Measurements from ENCODE around the gene SPRN.
A peak's percentile ranks its signal among the peaks of the same experiment; 100 is the strongest.
"Not testable (repeated sequence)": the region's sequence is repeated elsewhere in the genome, so short reads cannot be mapped to it uniquely, and the experiment has no call there.

SPRN gene

GRCh38 chr10:133388973-133389818 is 35.2 kb downstream of the SPRN start:
- peak in 2 of 3 donors; percentile 56 to 70 for DNase-seq
- Histone ChIP-seq H3K27me3 (replicated peaks in 2 of 5; ENCODE audit: control insufficient read depth in 4 of 5, insufficient read depth in 5 of 5, low read length in 4 of 5) (no peaks in the 10 kb centered on the region), H3K9me3 (ENCODE audit: control extremely low read depth in 1 of 5, control insufficient read depth in 4 of 5, insufficient read depth in 2 of 5, low read depth in 1 of 5, low read length in 4 of 5) (no peaks in the 10 kb centered on the region), H3K4me3 (ENCODE audit: control insufficient read depth in 1 of 7, extremely low read depth in 1 of 7, insufficient read depth in 4 of 7, low read depth in 2 of 7, low read length in 6 of 7) (peak overlapping the region in 3 of 7 experiments; percentile 12 to 27 (median 20)), H3K4me1 (ENCODE audit: control extremely low read depth in 1 of 4, control insufficient read depth in 4 of 4, insufficient read depth in 4 of 4, low read length in 3 of 4) (peaks cover 2 to 24% (median 23%) of the 10 kb centered on the region in 4 experiments), H3K27ac (ENCODE audit: insufficient read depth in 1 of 2, low read depth in 1 of 2, low read length in 2 of 2, poor library complexity in 1 of 2, severe bottlenecking in 2 of 2) (peak overlapping the region in 1 of 2 experiments; percentile 64), H3K36me3 (ENCODE audit: control insufficient read depth in 4 of 4, insufficient read depth in 4 of 4, low read length in 3 of 4) (peaks cover 0 to 6% (median 0%) of the 10 kb centered on the region in 4 experiments)
- CTCF ChIA-PET = interaction anchor here (0.5 to 3.8 kb wide), 3 partner anchors 7 to 60 kb away, joined by 4 to 16 read pairs (median 9); no protein-coding TSS in a partner anchor
- 67% methylated on average over 29 of the region's 39 CpGs for WGBS (ENCODE audit: insufficient coverage)
- POLR2A ChIA-PET = interaction anchor here (1.6 kb wide), 1 partner anchor 8 kb away, joined by 9 read pairs; no protein-coding TSS in a partner anchor

DNA sequence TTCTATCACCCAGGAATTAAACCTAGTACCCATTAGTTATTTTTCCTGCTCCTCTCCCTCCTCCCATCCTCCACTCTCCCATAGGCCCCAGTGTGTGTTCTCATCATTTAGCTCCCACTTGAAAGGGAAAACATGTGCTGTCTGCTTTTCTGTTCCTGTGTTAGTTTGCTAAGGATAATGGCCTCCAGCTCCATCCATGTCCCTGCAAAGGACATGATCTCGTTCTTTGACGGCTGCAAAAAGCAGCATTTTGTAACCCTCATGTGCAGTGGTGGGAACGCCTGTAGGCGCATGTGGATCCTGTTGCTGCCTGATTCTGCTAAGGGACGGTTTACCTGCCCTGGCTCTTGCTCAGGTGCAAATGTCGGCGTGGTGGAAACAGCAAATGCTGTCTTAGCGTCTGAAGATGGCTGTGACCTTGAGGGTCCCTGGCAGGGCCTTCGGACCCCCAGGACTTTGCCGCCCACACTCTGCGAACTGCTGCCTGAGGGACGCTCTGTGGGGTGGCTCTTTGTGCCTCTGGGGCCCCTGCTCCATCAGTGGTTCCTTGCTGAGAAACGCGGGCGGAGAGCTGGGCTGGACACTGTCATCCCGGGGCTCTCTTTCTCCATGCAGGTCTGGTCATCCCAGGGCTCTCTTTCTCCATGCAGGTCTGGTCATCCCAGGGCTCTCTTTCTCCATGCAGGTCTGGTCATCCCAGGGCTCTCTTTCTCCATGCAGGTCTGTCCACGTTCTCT is 36.0 kb downstream of the SPRN start:
- DNase-seq = no peak
- Histone ChIP-seq H3K4me1 (ENCODE audit: control extremely low read depth in 1 of 4, control insufficient read depth in 4 of 4, insufficient read depth in 4 of 4, low read length in 3 of 4) (peaks cover 2 to 24% (median 20%) of the 10 kb centered on the region in 4 experiments), H3K27me3 (replicated peaks in 2 of 5; ENCODE audit: control insufficient read depth in 4 of 5, insufficient read depth in 5 of 5, low read length in 4 of 5) (no peaks in the 10 kb centered on the region), H3K9me3 (ENCODE audit: control extremely low read depth in 1 of 5, control insufficient read depth in 4 of 5, insufficient read depth in 2 of 5, low read depth in 1 of 5, low read length in 4 of 5) (no peaks in the 10 kb centered on the region), H3K36me3 (ENCODE audit: control insufficient read depth in 4 of 4, insufficient read depth in 4 of 4, low read length in 3 of 4) (peaks cover 0 to 11% (median 0%) of the 10 kb centered on the region in 4 experiments), H3K27ac (ENCODE audit: insufficient read depth in 1 of 2, low read depth in 1 of 2, low read length in 2 of 2, poor library complexity in 1 of 2, severe bottlenecking in 2 of 2) (peak overlapping the region in 1 of 2 experiments; percentile 29), H3K4me3 (ENCODE audit: control insufficient read depth in 1 of 7, extremely low read depth in 1 of 7, insufficient read depth in 4 of 7, low read depth in 2 of 7, low read length in 6 of 7) (peak overlapping the region in 1 of 7 experiments; percentile 12)
- ChIA-PET POLR2A (interaction anchor here (0.7 kb wide), 1 partner anchor 81 kb away, joined by 3 read pairs; no protein-coding TSS in a partner anchor), CTCF (interaction anchor here (0.5 to 0.8 kb wide), 2 partner anchors 42 to 59 kb away, joined by 3 to 4 read pairs; no protein-coding TSS in a partner anchor)
- whole genome bisulfite sequencing (ENCODE audit: insufficient coverage) = 90% methylated on average over 17 of the region's 17 CpGs

DNA sequence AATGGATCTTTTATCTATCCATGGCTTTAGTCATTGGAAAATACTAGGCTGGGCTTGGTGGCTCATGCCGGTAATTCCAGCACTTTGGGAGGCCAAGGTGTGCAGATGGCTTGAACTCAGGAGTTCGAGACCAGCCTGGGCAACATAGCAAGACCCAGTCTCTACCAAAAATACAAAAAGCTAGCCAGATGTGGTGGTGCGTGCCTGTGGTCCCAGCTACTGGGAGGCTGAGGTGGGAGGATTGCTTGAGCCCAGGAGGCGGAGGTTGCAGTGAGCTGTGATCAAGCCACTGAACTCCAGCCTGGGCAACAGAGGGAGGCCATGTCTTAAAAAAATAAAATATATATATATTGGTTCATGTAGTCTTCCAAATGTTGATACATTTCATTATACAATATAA is 37.5 kb downstream of the SPRN start:
- WGBS (ENCODE audit: insufficient coverage) = 83% methylated on average over 1 of the region's 4 CpGs
- POLR2A ChIA-PET = not testable (repeated sequence)

DNA sequence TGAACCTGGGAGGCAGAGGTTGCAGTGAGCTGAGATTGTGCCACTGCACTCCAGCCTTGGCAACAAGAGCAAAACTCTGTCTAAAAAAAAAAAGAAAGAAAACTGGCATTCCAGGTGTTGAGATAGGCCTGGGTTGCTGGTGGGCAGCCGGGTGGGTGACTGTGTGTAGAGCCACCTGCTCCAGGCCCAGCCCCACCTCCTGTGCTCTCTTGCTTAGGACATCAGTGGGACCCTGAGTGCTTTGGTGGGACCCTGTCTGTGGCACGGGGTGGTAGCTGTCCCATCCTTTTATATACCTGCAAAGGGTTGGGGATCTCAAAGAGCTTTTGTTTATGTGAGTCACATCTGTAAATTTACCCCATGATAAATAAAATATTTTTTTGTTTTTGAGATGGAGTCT is 39.2 kb downstream of the SPRN start:
- Histone ChIP-seq H3K27me3 (replicated peaks in 2 of 5; ENCODE audit: control insufficient read depth in 4 of 5, insufficient read depth in 5 of 5, low read length in 4 of 5) (no peaks in the 10 kb centered on the region), H3K4me1 (ENCODE audit: control extremely low read depth in 1 of 4, control insufficient read depth in 4 of 4, insufficient read depth in 4 of 4, low read length in 3 of 4) (peaks cover 2 to 34% (median 27%) of the 10 kb centered on the region in 4 experiments), H3K4me3 (ENCODE audit: control insufficient read depth in 1 of 7, extremely low read depth in 1 of 7, insufficient read depth in 4 of 7, low read depth in 2 of 7, low read length in 6 of 7) (no peak overlapping the region), H3K27ac (ENCODE audit: insufficient read depth in 1 of 2, low read depth in 1 of 2, low read length in 2 of 2, poor library complexity in 1 of 2, severe bottlenecking in 2 of 2) (no peak overlapping the region), H3K36me3 (ENCODE audit: control insufficient read depth in 4 of 4, insufficient read depth in 4 of 4, low read length in 3 of 4) (peaks cover 0 to 9% (median 0%) of the 10 kb centered on the region in 4 experiments), H3K9me3 (ENCODE audit: control extremely low read depth in 1 of 5, control insufficient read depth in 4 of 5, insufficient read depth in 2 of 5, low read depth in 1 of 5, low read length in 4 of 5) (no peaks in the 10 kb centered on the region)
- 88% methylated on average over 1 of the region's 2 CpGs for WGBS (ENCODE audit: insufficient coverage)
- DNase-seq = no peak
- CTCF ChIA-PET = no interaction called here
- POLR2A ChIA-PET = no interaction called here

More for the DNA sequence above, 37.5 kb downstream of the SPRN start:
- not testable (repeated sequence) for H3K9me3 ChIP-seq (ENCODE audit: control extremely low read depth in 1 of 5, control insufficient read depth in 4 of 5, insufficient read depth in 2 of 5, low read depth in 1 of 5, low read length in 4 of 5); H3K27ac ChIP-seq (ENCODE audit: insufficient read depth in 1 of 2, low read depth in 1 of 2, low read length in 2 of 2, poor library complexity in 1 of 2, severe bottlenecking in 2 of 2); H3K27me3 ChIP-seq (replicated peaks in 2 of 5; ENCODE audit: control insufficient read depth in 4 of 5, insufficient read depth in 5 of 5, low read length in 4 of 5); DNase-seq; H3K4me3 ChIP-seq (ENCODE audit: control insufficient read depth in 1 of 7, extremely low read depth in 1 of 7, insufficient read depth in 4 of 7, low read depth in 2 of 7, low read length in 6 of 7)
- peaks cover 2 to 24% (median 20%) of the 10 kb centered on the region in 4 experiments for H3K4me1 ChIP-seq (ENCODE audit: control extremely low read depth in 1 of 4, control insufficient read depth in 4 of 4, insufficient read depth in 4 of 4, low read length in 3 of 4)
- CTCF ChIA-PET = interaction anchor here (1.3 kb wide), 2 partner anchors 66 to 71 kb away, joined by 3 read pairs; no protein-coding TSS in a partner anchor
- H3K36me3 ChIP-seq (ENCODE audit: control insufficient read depth in 4 of 4, insufficient read depth in 4 of 4, low read length in 3 of 4) = peaks cover 0 to 11% (median 0%) of the 10 kb centered on the region in 4 experiments

- 94% methylated on average over 10 of the region's 13 CpGs for WGBS (ENCODE audit: insufficient coverage)
- H3K4me1 ChIP-seq (ENCODE audit: control extremely low read depth in 1 of 4, control insufficient read depth in 4 of 4, insufficient read depth in 4 of 4, low read length in 3 of 4) = peaks cover 1 to 33% (median 25%) of the 10 kb centered on the region in 4 experiments
- CTCF ChIA-PET = interaction anchor here (1.6 kb wide), 1 partner anchor 55 kb away, joined by 3 read pairs; no protein-coding TSS in a partner anchor
Observed at GRCh38 chr10:133384071-133384470, 40.4 kb downstream of the SPRN start.

GRCh38 chr10:133383551-133383950 is 40.9 kb downstream of the SPRN start:
- Histone ChIP-seq H3K4me1 (ENCODE audit: control extremely low read depth in 1 of 4, control insufficient read depth in 4 of 4, insufficient read depth in 4 of 4, low read length in 3 of 4) (peaks cover 0 to 30% (median 22%) of the 10 kb centered on the region in 4 experiments), H3K27ac (ENCODE audit: insufficient read depth in 1 of 2, low read depth in 1 of 2, low read length in 2 of 2, poor library complexity in 1 of 2, severe bottlenecking in 2 of 2) (no peak overlapping the region), H3K4me3 (ENCODE audit: control insufficient read depth in 1 of 7, extremely low read depth in 1 of 7, insufficient read depth in 4 of 7, low read depth in 2 of 7, low read length in 6 of 7) (no peak overlapping the region), H3K27me3 (replicated peaks in 2 of 5; ENCODE audit: control insufficient read depth in 4 of 5, insufficient read depth in 5 of 5, low read length in 4 of 5) (no peaks in the 10 kb centered on the region), H3K36me3 (ENCODE audit: control insufficient read depth in 4 of 4, insufficient read depth in 4 of 4, low read length in 3 of 4) (peaks cover 0 to 9% (median 0%) of the 10 kb centered on the region in 4 experiments), H3K9me3 (ENCODE audit: control extremely low read depth in 1 of 5, control insufficient read depth in 4 of 5, insufficient read depth in 2 of 5, low read depth in 1 of 5, low read length in 4 of 5) (no peaks in the 10 kb centered on the region)
- POLR2A ChIA-PET = no interaction called here
- no peak for DNase-seq
- 100% methylated on average over 2 of the region's 4 CpGs for WGBS (ENCODE audit: insufficient coverage)
- CTCF ChIA-PET = interaction anchor here (1.6 kb wide), 1 partner anchor 55 kb away, joined by 3 read pairs; no protein-coding TSS in a partner anchor

More at GRCh38 chr10:133384071-133384470, 40.4 kb downstream of the SPRN start:
- Histone ChIP-seq H3K4me3 (ENCODE audit: control insufficient read depth in 1 of 7, extremely low read depth in 1 of 7, insufficient read depth in 4 of 7, low read depth in 2 of 7, low read length in 6 of 7) (no peak overlapping the region), H3K27me3 (replicated peaks in 2 of 5; ENCODE audit: control insufficient read depth in 4 of 5, insufficient read depth in 5 of 5, low read length in 4 of 5) (no peaks in the 10 kb centered on the region), H3K9me3 (ENCODE audit: control extremely low read depth in 1 of 5, control insufficient read depth in 4 of 5, insufficient read depth in 2 of 5, low read depth in 1 of 5, low read length in 4 of 5) (no peaks in the 10 kb centered on the region), H3K27ac (ENCODE audit: insufficient read depth in 1 of 2, low read depth in 1 of 2, low read length in 2 of 2, poor library complexity in 1 of 2, severe bottlenecking in 2 of 2) (no peak overlapping the region), H3K36me3 (ENCODE audit: control insufficient read depth in 4 of 4, insufficient read depth in 4 of 4, low read length in 3 of 4) (peaks cover 0 to 9% (median 0%) of the 10 kb centered on the region in 4 experiments)
- DNase-seq = no peak
- POLR2A ChIA-PET = no interaction called here

Data from common myeloid progenitor, CD34-positive (primary cell).